Endothelial cell of umbilical vein (primary cell): Measurements from ENCODE around the gene SMIM21. TPM values are rescaled to one million over a fixed set of nuclear protein-coding genes. Genes with fewer than 3 reads are reported as not detected.

Experiments
- BruUV-seq: library from RNA; stranded (reverse); fragments of 400-500 nt; replicated peaks from 2 replicates; lab custom pipeline; 2021; lab: Mats Ljungman, UMichigan
- CTCF ChIA-PET: fragments of 300-600, 350-600 bp; sonication (Branson Sonifier 250); formaldehyde crosslinking; loops from one replicate; lab custom pipeline; 2021; ENCODE audit warnings: antibody characterized with exemption, inconsistent platforms; lab: Charles Lee
- POLR2A ChIA-PET: fragments of 300-600, 350-600 bp; sonication (Branson Sonifier 250); formaldehyde crosslinking; loops from one replicate; lab custom pipeline; 2021; ENCODE audit warnings: antibody characterized with exemption, inconsistent platforms; lab: Charles Lee
- DNase-seq: peaks from one replicate; pipeline ENCODE4 v3.0.0-alpha.2; 2011; ENCODE audit warnings: low read depth, low spot score
- FAIRE-seq: peaks from 2 replicates; lab custom pipeline; 2011; peaks lifted over from hg19 to GRCh38; lab: Jason Lieb, UNC
- H2AFZ ChIP-seq: 2 replicates; pipeline ENCODE4 v1.6.0; 2012; ENCODE audit warnings: low read depth, low read length, control low read depth, inconsistent platforms
- H3K27ac ChIP-seq: 2 replicates; pipeline ENCODE4 v1.5.1; 2011; ENCODE audit warnings: low read depth, mild to moderate bottlenecking, control low read depth, low read length, moderate library complexity; ENCODE audit not compliant: insufficient read depth
- H3K27me3 ChIP-seq, 2 experiments: 2 replicates each; pipeline versions ENCODE4 v1.6.0 to v1.6.1; 2011; ENCODE audit warnings: low read length in 2 of 2, mixed read lengths in 1 of 2; ENCODE audit not compliant: control insufficient read depth in 2 of 2, insufficient read depth in 2 of 2
- H3K36me3 ChIP-seq, 2 experiments: 2 replicates in 1 of 2; 3 replicates in 1 of 2; pipeline ENCODE4 v1.5.1; 2011; ENCODE audit warnings: low read length in 2 of 2, mild to moderate bottlenecking in 1 of 2, moderate library complexity in 1 of 2; ENCODE audit not compliant: control insufficient read depth in 2 of 2, insufficient read depth in 2 of 2; ENCODE audit errors: extremely low read depth in 1 of 2
- H3K4me1 ChIP-seq: 3 replicates; pipeline ENCODE4 v1.5.1; 2011; ENCODE audit warnings: mild to moderate bottlenecking, low read length; ENCODE audit not compliant: control insufficient read depth, insufficient read depth; ENCODE audit errors: extremely low read depth
- H3K4me2 ChIP-seq: 2 replicates; pipeline ENCODE4 v1.6.1; 2011; ENCODE audit warnings: low read length, control low read depth, mixed read lengths; ENCODE audit not compliant: insufficient read depth
- H3K4me3 ChIP-seq, 3 experiments: fragments of 200-600 bp in 1 of 3; sonication (generic), shearing (Covaris generic) in 1 of 3; replicated peaks in 1 of 3; 2 replicates each; pipeline ENCODE4 v1.5.1; 2011 to 2016; ENCODE audit warnings: control low read depth in 3 of 3, low read length in 3 of 3, mild to moderate bottlenecking in 2 of 3, inconsistent platforms in 1 of 3, low read depth in 1 of 3, moderate library complexity in 1 of 3; ENCODE audit not compliant: insufficient read depth in 1 of 3
- H3K79me2 ChIP-seq: 2 replicates; pipeline ENCODE4 v1.6.0; 2012; ENCODE audit warnings: low read length, inconsistent platforms; ENCODE audit not compliant: control insufficient read depth, insufficient read depth
- H3K9ac ChIP-seq: replicated peaks from 2 replicates; pipeline ENCODE3; 2011; ENCODE audit warnings: low read length, control low read depth; ENCODE audit not compliant: insufficient read depth; ENCODE audit errors: extremely low read depth
- H3K9me1 ChIP-seq: replicated peaks from 3 replicates; pipeline ENCODE4 v1.6.0; 2011; ENCODE audit warnings: mild to moderate bottlenecking, low read length; ENCODE audit not compliant: control insufficient read depth, insufficient read depth; ENCODE audit errors: extremely low read depth
- H3K9me3 ChIP-seq: replicated peaks from 2 replicates; pipeline ENCODE4 v1.5.1; 2012; ENCODE audit warnings: low read length, inconsistent platforms; ENCODE audit not compliant: control insufficient read depth, insufficient read depth
- H4K20me1 ChIP-seq: replicated peaks from 2 replicates; pipeline ENCODE3; 2011; ENCODE audit warnings: mild to moderate bottlenecking, low read length; ENCODE audit not compliant: control insufficient read depth, insufficient read depth; ENCODE audit errors: extremely low read depth
- CTCF ChIP-seq, 2 donors: IDR thresholded peaks; 1 replicate in 1 of 2; 2 replicates in 1 of 2; pipeline ENCODE4 v1.5.1; 2011; ENCODE audit warnings: low read length in 2 of 2, mild to moderate bottlenecking in 2 of 2, moderate library complexity in 2 of 2, control low read depth in 1 of 2, inconsistent platforms in 1 of 2, low read depth in 1 of 2; ENCODE audit not compliant: insufficient read depth in 1 of 2; ENCODE audit errors: extremely low read depth in 1 of 2
- EZH2 ChIP-seq: IDR thresholded peaks from 2 replicates; pipeline ENCODE4 v1.6.1; 2012; ENCODE audit warnings: borderline replicate concordance, low read depth, mild to moderate bottlenecking, moderate library complexity, low read length, inconsistent platforms; ENCODE audit not compliant: severe bottlenecking
- FOS ChIP-seq: IDR thresholded peaks from 2 replicates; pipeline ENCODE4 v1.6.1; 2011; ENCODE audit warnings: mild to moderate bottlenecking, low read length, moderate library complexity, borderline replicate concordance; ENCODE audit not compliant: insufficient read depth
- GATA2 ChIP-seq: IDR thresholded peaks from 2 replicates; pipeline ENCODE4 v1.7.0; 2011; ENCODE audit warnings: low read depth, mild to moderate bottlenecking, moderate library complexity, mixed read lengths, low read length; ENCODE audit not compliant: insufficient read length, insufficient read depth
- JUN ChIP-seq: IDR thresholded peaks from 2 replicates; pipeline ENCODE4 v1.6.1; 2011; ENCODE audit warnings: borderline replicate concordance, low read depth; ENCODE audit not compliant: insufficient read length, insufficient read depth
- MAX ChIP-seq: IDR thresholded peaks from 2 replicates; pipeline ENCODE4 v1.6.1; 2011; ENCODE audit not compliant: insufficient read depth, insufficient read length
- MYC ChIP-seq: IDR thresholded peaks from one replicate; pipeline ENCODE4 v1.6.1; 2011; ENCODE audit warnings: mild to moderate bottlenecking, low read depth, low read length
- POLR2A ChIP-seq: IDR thresholded peaks from 2 replicates; pipeline ENCODE4 v1.6.1; 2012; ENCODE audit warnings: low read depth, mild to moderate bottlenecking, control low read depth, low read length
- POLR2AphosphoS5 ChIP-seq: IDR thresholded peaks from 2 replicates; pipeline ENCODE4 v1.6.1; 2012; ENCODE audit warnings: low read depth, mild to moderate bottlenecking, control low read depth, low read length, moderate library complexity; ENCODE audit not compliant: insufficient read depth
- dilution Hi-C: fragments of 300-500 bp; cut with MboI; formaldehyde crosslinking; loops from one replicate; pipeline ENCODE4 v1.15.0; 2019; ENCODE audit warnings: low sequenced_read_pairs; ENCODE audit not compliant: extremely low pct_ligation_motif_present
- intact Hi-C: fragments of 100-400 bp; cut with micrococcal nuclease; formaldehyde crosslinking; loops from one replicate; pipeline ENCODE4 v1.10.0; 2022
- polyA plus RNA-seq, 4 experiments: library from polyadenylated mRNA; depleted of rRNA in 3 of 4; stranded (reverse) in 3 of 4; unstranded in 1 of 4; fragments of >200 nt; gene quantifications; 2 replicates each; pipeline versions ENCODE4 v1.2.1 to v1.2.3, GENCODE V29; 2011 to 2012; ENCODE audit warnings: missing spikeins in 1 of 4
- total RNA-seq: library from RNA; stranded (reverse); gene quantifications from 2 replicates; pipeline ENCODE4 v1.2.3, GENCODE V29; 2021

Gene SMIM21
- total and polyA plus RNA-seq, 2 donors (not counting 3 experiments of a cell fraction or from before 2014, with no cell fraction given), result not detected

- Histone ChIP-seq H3K27ac (no peak overlapping the region), H4K20me1 (no peaks in the 10 kb centered on the region), H3K9me1 (no peaks in the 10 kb centered on the region), H3K9ac (no peak overlapping the region), H3K4me1 (no peaks in the 10 kb centered on the region), H2AFZ (no peak overlapping the region), H3K27me3 (no peaks in the 10 kb centered on the region), H3K4me3 (no peak overlapping the region), H3K4me2 (no peak overlapping the region), H3K9me3 (no peaks in the 10 kb centered on the region), H3K79me2 (no peaks in the 10 kb centered on the region), H3K36me3 (no peaks in the 10 kb centered on the region)
- ChIA-PET POLR2A (no interaction called here), CTCF (no interaction called here)
- BruUV-seq, result no TSS peak
- intact Hi-C loops, result no loop called here
- no peak for TF ChIP-seq GATA2
- TF ChIP-seq JUN, result no peak
- TF ChIP-seq POLR2A, result no peak
- DNase-seq (no peak), FAIRE-seq (no peak)
- dilution Hi-C loops, result no loop called here
Measured at GRCh38 chr18:75464356-75464755, 36.9 kb upstream of the SMIM21 start.

- H3K4me3 ChIP-seq, result no peak overlapping the region
- no peaks in the 10 kb centered on the region for H4K20me1 ChIP-seq
- H3K36me3 ChIP-seq, result no peaks in the 10 kb centered on the region
- TF ChIP-seq MYC (no peak), JUN (no peak), GATA2 (no peak), EZH2 (no peak), POLR2A (no peak), POLR2AphosphoS5 (no peak), CTCF (IDR thresholded peaks at IDR 0.05; ENCODE audit: extremely low read depth in 1 of 2, insufficient read depth in 1 of 2, low read depth in 1 of 2, low read length in 2 of 2) (no peak), FOS (no peak), MAX (no peak)
- H3K9me1 ChIP-seq, result no peaks in the 10 kb centered on the region
- no peaks in the 10 kb centered on the region for H3K4me1 ChIP-seq
- no TSS peak for BruUV-seq
- no peak overlapping the region for H3K9ac ChIP-seq
- no peak overlapping the region for H3K4me2 ChIP-seq
- DNase-seq (no peak), FAIRE-seq (no peak)
- ChIA-PET POLR2A (no interaction called here), CTCF (no interaction called here)
- dilution Hi-C loops, result no loop called here
- no peaks in the 10 kb centered on the region for H3K79me2 ChIP-seq
- intact Hi-C loops, result no loop called here
- no peak overlapping the region for H3K27ac ChIP-seq
- no peaks in the 10 kb centered on the region for H3K9me3 ChIP-seq
- no peaks in the 10 kb centered on the region for H3K27me3 ChIP-seq
- no peak overlapping the region for H2AFZ ChIP-seq
Measured at GRCh38 chr18:75462178-75462832, 34.8 kb upstream of the SMIM21 start.
